Tibial nerve (tissue), 4 donors: ENCODE measurements around the gene FRMD4A.

Source experiments
- CTCF ChIP-seq, 5 experiments: fragments of 200-600 bp in 3 of 5; fragments of 450-650 bp in 2 of 5; sonication (generic) in 3 of 5; IDR thresholded peaks; one replicate each; pipeline ENCODE4 v1.5.1; 2016 to 2019; ENCODE audit warnings: antibody characterized with exemption in 5 of 5, mild to moderate bottlenecking in 3 of 5, moderate library complexity in 2 of 5
- EP300 ChIP-seq, 2 donors: sonication (generic); formaldehyde crosslinking; IDR thresholded peaks; one replicate each; pipeline ENCODE4 v1.6.1; 2017; ENCODE audit warnings: antibody characterized with exemption in 2 of 2, mild to moderate bottlenecking in 1 of 2
- POLR2A ChIP-seq, 2 donors: fragments of 450-650 bp; IDR thresholded peaks; one replicate each; pipeline ENCODE4 v1.6.1; 2017; ENCODE audit warnings: antibody characterized with exemption in 2 of 2, mild to moderate bottlenecking in 2 of 2, moderate library complexity in 2 of 2

GRCh38 chr10:14254368-14254767 is 76.4 kb downstream of the FRMD4A start:
- TF ChIP-seq EP300 (IDR thresholded peaks at IDR 0.05): no peak
- TF ChIP-seq CTCF (IDR thresholded peaks at IDR 0.05): no peak
- no peak for TF ChIP-seq POLR2A (IDR thresholded peaks at IDR 0.05)
